BLaER1 treated with 17β-estradiol and CSF1 and Interleukin-3, amounts not matched to agents 10 nM and 100 nM (cell line): ENCODE measurements around the gene TREML4.

Source experiments
- H3K27ac ChIP-seq, 11 experiments: shearing (Covaris generic); formaldehyde crosslinking; 2 replicates each; pipeline ENCODE4 v1.8.1; 2022
- H3K27me3 ChIP-seq, 11 experiments: shearing (Covaris generic); formaldehyde crosslinking; 2 replicates each; pipeline ENCODE4 v1.8.1; 2022
- H3K36me3 ChIP-seq, 11 experiments: shearing (Covaris generic); formaldehyde crosslinking; 2 replicates each; pipeline ENCODE4 v1.8.1; 2022
- H3K4me1 ChIP-seq, 10 experiments: shearing (Covaris generic); formaldehyde crosslinking; 2 replicates each; pipeline ENCODE4 v1.8.1; 2022
- H3K4me2 ChIP-seq, 11 experiments: shearing (Covaris generic); formaldehyde crosslinking; 2 replicates each; pipeline ENCODE4 v1.8.1; 2022
- H3K4me3 ChIP-seq, 10 experiments: shearing (Covaris generic); formaldehyde crosslinking; 2 replicates each; pipeline ENCODE4 v1.8.1; 2022
- H3K9ac ChIP-seq, 11 experiments: shearing (Covaris generic); formaldehyde crosslinking; 2 replicates each; pipeline ENCODE4 v1.8.1; 2022
- H3K9me3 ChIP-seq, 11 experiments: shearing (Covaris generic); formaldehyde crosslinking; replicated peaks in 1 of 11; 2 replicates each; pipeline ENCODE4 v1.8.1; 2022
- H4K20me1 ChIP-seq, 11 experiments: shearing (Covaris generic); formaldehyde crosslinking; 2 replicates each; pipeline ENCODE4 v1.8.1; 2022
- Cebpa-rat ChIP-seq, 11 experiments: shearing (Covaris generic); IDR thresholded peaks; 2 replicates each; pipeline ENCODE4 v1.8.1; 2022

Gene TREML4

DNA sequence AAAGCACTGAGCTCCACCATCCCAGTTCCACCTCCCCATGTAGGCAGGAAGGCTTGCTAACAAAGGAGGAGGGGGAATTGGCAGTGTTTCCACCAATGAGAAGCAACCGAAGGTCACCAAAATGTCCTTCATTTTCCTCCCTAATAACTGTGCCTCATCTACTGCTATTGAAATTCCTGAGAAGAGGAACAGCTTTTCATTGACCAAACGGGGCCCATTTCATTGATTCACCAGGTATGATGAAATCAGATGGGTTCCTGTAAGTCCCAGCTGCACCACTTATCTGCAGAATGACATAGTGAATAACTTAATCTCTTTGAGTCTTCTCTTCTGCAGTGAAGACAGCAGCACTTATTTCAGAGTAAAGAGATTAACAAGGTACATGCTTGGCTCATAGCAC, 41.0 kb downstream of the TREML4 start:
- H3K4me2 ChIP-seq = peak overlapping the region in 4 of 11 experiments; percentile 1 to 34 (median 9); a peak in 4 of 22 replicates
- H4K20me1 ChIP-seq = no peaks in the 10 kb centered on the region
- H3K9me3 ChIP-seq = peaks cover 0 to under 1% (median 0%) of the 10 kb centered on the region in 11 experiments; a peak in 2 of 22 replicates
- peaks cover 0 to 5% (median 0%) of the 10 kb centered on the region in 11 experiments; a peak in 1 of 22 replicates for H3K36me3 ChIP-seq
- H3K9ac ChIP-seq = no peak overlapping the region
- no peak overlapping the region for H3K4me3 ChIP-seq
- H3K4me1 ChIP-seq = peaks cover 11 to 54% (median 28%) of the 10 kb centered on the region in 10 experiments
- no peak overlapping the region for H3K27ac ChIP-seq
- H3K27me3 ChIP-seq = no peaks in the 10 kb centered on the region
- no peak for TF ChIP-seq Cebpa-rat (IDR thresholded peaks at IDR 0.05)

DNA sequence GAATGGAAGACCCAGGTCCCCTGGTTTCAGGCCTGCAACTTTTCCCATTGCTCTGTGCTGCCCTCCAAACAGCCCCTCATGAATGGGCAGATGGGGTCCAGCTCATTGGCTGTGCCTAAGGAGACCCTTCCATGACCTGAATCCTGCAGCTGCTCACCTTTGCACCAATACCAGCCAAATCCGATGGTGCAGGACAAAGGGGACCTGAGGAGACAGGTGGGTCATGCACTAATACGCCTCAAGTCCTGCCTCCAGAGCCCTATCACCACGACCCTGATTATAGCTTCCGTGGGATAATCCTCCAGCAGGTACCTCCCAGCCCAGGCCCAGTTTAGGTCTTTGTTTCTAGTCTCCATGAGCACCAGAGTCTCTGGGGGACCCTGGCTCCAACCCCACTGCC, 41.6 kb downstream of the TREML4 start:
- H3K9me3 ChIP-seq = no peaks in the 10 kb centered on the region; a peak in 1 of 22 replicates

DNA sequence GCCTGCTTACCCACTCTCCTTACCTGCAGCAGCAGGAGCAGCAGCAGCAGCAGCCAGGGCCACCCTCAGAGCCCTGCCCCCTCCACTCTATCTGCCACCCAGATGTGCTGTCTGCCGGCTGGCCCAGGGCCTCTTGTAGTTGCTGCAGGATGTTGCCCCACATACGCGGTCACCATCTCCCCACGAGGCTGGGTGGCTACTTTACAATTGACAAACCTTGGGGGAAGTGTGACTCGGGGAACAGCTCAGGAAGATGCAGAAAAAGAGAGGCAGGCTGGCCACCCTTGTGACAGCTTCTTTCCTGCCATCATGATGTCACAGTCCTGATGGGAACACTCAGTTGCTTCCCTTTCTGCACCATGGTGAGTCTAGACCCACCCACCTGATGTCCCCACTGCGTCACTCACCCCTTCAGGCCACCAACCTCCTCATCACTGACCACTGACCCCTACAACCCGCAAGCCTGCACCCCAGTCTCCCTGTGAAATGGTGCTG, 43.8 kb downstream of the TREML4 start:
- Histone ChIP-seq H3K27ac (peak overlapping the region; percentile 8 to 73 (median 52); a peak in 17 of 22 replicates), H4K20me1 (no peaks in the 10 kb centered on the region; a peak in 1 of 22 replicates), H3K36me3 (peaks cover 0 to 13% (median 0%) of the 10 kb centered on the region in 11 experiments; a peak in 4 of 22 replicates), H3K27me3 (no peaks in the 10 kb centered on the region), H3K9me3 (no peaks in the 10 kb centered on the region), H3K4me2 (peak overlapping the region; percentile 11 to 89 (median 76); a peak in 21 of 22 replicates), H3K4me1 (peaks cover 11 to 82% (median 54%) of the 10 kb centered on the region in 10 experiments), H3K4me3 (peak overlapping the region in 2 of 10 experiments; percentile 23 to 39; a peak in 3 of 20 replicates), H3K9ac (peak overlapping the region in 6 of 11 experiments; percentile 10 to 40 (median 32); a peak in 4 of 22 replicates)
- TF ChIP-seq Cebpa-rat (IDR thresholded peaks at IDR 0.05) = peak in 7 of 11 experiments; percentile 10 to 65 (median 55); a peak in 5 of 22 replicates

More for the DNA sequence above, 41.6 kb downstream of the TREML4 start:
- Histone ChIP-seq H3K4me2 (peak overlapping the region in 4 of 11 experiments; percentile 1 to 34 (median 9); a peak in 5 of 22 replicates), H3K27me3 (no peaks in the 10 kb centered on the region), H3K9ac (no peak overlapping the region), H4K20me1 (no peaks in the 10 kb centered on the region; a peak in 1 of 22 replicates), H3K4me3 (no peak overlapping the region), H3K36me3 (peaks cover 0 to 5% (median 0%) of the 10 kb centered on the region in 11 experiments; a peak in 1 of 22 replicates), H3K27ac (no peak overlapping the region), H3K4me1 (peaks cover 11 to 60% (median 33%) of the 10 kb centered on the region in 10 experiments)
- no peak for TF ChIP-seq Cebpa-rat (IDR thresholded peaks at IDR 0.05)

DNA sequence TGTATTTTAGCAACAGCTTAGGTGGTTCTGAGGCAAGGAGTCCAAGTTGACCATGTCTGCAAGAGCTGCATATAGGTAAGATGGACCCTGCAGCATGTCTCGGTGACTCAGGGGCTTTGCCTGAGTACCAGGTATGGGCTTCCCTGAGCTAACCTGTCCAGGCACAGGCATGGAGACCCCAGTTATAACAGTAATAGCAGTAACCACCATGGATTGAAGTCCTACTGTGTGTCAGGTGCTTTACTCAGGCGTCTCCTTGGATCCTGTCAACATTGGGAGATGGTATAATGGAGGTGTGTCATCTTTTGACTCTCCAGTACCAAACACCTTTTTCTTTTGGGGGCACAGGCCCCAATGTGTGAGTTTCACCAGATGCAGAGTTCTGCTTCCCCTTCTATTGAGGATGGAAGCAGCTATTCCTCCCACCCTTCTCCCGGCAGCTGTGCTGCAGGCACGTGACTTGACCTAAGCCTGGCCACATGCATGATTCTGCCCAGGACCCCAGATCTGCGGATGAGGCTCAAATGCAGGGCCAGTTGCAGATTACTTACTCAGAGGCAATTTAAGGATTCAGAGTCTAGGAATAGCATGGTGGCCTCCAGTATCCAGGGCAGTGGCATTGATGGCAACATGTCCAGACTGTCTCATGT, 44.6 kb downstream of the TREML4 start:
- H3K4me1 ChIP-seq = peaks cover 11 to 90% (median 62%) of the 10 kb centered on the region in 10 experiments
- TF ChIP-seq Cebpa-rat (IDR thresholded peaks at IDR 0.05) = no peak
- H3K9me3 ChIP-seq = no peaks in the 10 kb centered on the region
- H3K27me3 ChIP-seq = no peaks in the 10 kb centered on the region
- peak overlapping the region; percentile 11 to 89 (median 76); a peak in 20 of 22 replicates for H3K4me2 ChIP-seq
- H3K4me3 ChIP-seq = no peak overlapping the region
- H3K9ac ChIP-seq = no peak overlapping the region
- peaks cover 0 to 16% (median 0%) of the 10 kb centered on the region in 11 experiments; a peak in 4 of 22 replicates for H3K36me3 ChIP-seq
- H4K20me1 ChIP-seq = no peaks in the 10 kb centered on the region; a peak in 1 of 22 replicates
- H3K27ac ChIP-seq = peak overlapping the region; percentile 8 to 73 (median 49); a peak in 16 of 22 replicates

DNA sequence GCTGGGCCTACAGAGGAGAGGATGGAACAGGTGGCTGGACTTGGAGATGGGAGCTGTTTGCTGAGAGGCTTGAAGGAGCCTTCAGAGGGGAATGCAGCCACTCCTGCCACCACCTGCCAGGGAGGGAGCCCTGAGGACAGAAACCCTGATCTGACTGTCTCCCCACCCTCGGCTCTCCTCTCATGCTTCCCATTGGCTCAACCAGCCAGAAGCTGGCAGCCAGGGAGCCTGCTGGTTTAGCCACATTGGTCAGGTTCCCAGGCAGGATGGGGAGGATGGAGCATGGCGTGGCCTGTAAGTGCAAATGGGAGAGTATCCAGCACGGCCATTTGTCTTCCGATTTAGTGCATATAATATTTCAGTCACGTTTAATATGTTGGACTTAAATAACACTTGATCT, 45.6 kb downstream of the TREML4 start:
- Histone ChIP-seq H3K9ac (peak overlapping the region in 1 of 11 experiments; percentile 35; a peak in 1 of 22 replicates), H3K36me3 (peaks cover 0 to 16% (median 0%) of the 10 kb centered on the region in 11 experiments; a peak in 4 of 22 replicates), H3K4me3 (no peak overlapping the region), H3K4me1 (peaks cover 11 to 97% (median 72%) of the 10 kb centered on the region in 10 experiments), H3K27ac (peak overlapping the region in 4 of 11 experiments; percentile 37 to 73 (median 62); a peak in 8 of 22 replicates), H3K4me2 (peak overlapping the region in 6 of 11 experiments; percentile 23 to 89 (median 84); a peak in 9 of 22 replicates), H4K20me1 (no peaks in the 10 kb centered on the region; a peak in 1 of 22 replicates), H3K9me3 (no peaks in the 10 kb centered on the region), H3K27me3 (no peaks in the 10 kb centered on the region)
- no peak for TF ChIP-seq Cebpa-rat (IDR thresholded peaks at IDR 0.05)

DNA sequence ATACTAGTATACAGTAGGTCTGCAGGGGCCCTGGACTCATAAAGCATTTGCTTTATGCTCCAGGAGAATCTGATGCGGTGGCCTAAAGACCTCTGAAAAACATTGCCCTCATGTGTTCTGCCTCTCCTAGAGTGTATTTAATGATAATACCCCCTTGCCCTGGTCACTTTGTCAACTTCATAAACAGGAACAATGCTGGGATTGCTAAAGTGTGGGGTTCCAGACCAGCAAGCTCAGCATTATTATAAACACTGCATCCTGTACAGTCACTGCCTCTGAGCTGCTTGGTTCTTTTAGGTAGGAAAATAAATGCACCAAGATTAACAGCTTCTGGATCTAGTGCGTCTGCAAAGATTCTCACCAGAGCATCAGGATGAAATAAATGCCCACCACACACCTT, 46.1 kb downstream of the TREML4 start:
- no peak overlapping the region for H3K4me3 ChIP-seq
- no peaks in the 10 kb centered on the region for H3K27me3 ChIP-seq
- H3K4me2 ChIP-seq = peak overlapping the region in 7 of 11 experiments; percentile 23 to 89 (median 84); a peak in 12 of 22 replicates
- H4K20me1 ChIP-seq = no peaks in the 10 kb centered on the region; a peak in 1 of 22 replicates
- H3K27ac ChIP-seq = peak overlapping the region in 4 of 11 experiments; percentile 37 to 73 (median 62); a peak in 8 of 22 replicates
- peaks cover 13 to 97% (median 77%) of the 10 kb centered on the region in 10 experiments for H3K4me1 ChIP-seq
- peaks cover 0 to 16% (median 0%) of the 10 kb centered on the region in 11 experiments; a peak in 4 of 22 replicates for H3K36me3 ChIP-seq
- TF ChIP-seq Cebpa-rat (IDR thresholded peaks at IDR 0.05) = no peak
- H3K9me3 ChIP-seq = no peaks in the 10 kb centered on the region
- peak overlapping the region in 2 of 11 experiments; percentile 33 to 35; a peak in 3 of 22 replicates for H3K9ac ChIP-seq

DNA sequence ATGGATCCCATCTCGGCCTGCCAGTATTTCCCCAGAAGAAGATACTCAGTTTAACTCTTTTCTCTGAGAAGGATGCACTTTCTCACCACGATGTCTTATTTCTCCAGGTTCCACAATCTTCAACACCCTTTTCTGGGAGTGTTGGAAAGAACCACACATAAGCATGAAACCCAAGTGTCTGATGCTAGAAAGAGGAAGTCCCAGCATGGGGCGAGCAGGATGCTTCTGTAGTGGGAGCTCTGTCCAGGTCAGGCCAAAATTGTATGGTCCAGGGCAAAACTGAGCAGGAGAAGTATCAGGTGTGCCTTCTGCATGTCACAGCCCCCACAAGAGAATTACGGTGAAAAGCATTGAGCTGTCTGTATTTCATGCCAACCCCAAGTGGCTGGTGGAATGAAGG, 47.3 kb downstream of the TREML4 start:
- Histone ChIP-seq H3K4me3 (no peak overlapping the region), H3K27me3 (no peaks in the 10 kb centered on the region), H3K9me3 (no peaks in the 10 kb centered on the region), H3K4me1 (peaks cover 13 to 100% (median 83%) of the 10 kb centered on the region in 10 experiments), H3K9ac (no peak overlapping the region), H3K27ac (peak overlapping the region in 1 of 11 experiments; percentile 60; a peak in 1 of 22 replicates), H3K4me2 (peak overlapping the region in 6 of 11 experiments; percentile 23 to 89 (median 84); a peak in 11 of 22 replicates), H4K20me1 (no peaks in the 10 kb centered on the region; a peak in 1 of 22 replicates), H3K36me3 (peaks cover 0 to 16% (median 0%) of the 10 kb centered on the region in 11 experiments; a peak in 4 of 22 replicates)
- no peak for TF ChIP-seq Cebpa-rat (IDR thresholded peaks at IDR 0.05)

DNA sequence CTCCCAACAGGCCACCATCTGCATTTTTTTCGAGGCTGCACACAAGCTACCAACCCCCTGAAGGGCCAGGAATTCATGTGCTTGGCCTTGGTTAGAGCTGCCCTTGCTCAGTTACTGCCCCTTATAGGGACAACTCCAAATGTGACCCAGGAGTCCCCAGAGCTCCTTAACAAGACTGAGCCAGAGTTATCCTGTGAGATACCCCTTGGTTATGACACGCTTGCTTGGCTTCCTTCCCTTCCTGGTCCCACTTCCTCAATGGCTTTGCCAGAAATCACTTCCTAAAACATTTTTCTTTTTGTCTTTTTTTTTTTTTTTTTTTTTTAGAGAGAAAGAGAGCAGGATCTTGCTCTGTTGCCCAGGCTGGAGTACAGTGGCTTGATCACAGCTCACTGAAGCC, 49.5 kb downstream of the TREML4 start:
- H3K27ac ChIP-seq = peak overlapping the region in 3 of 11 experiments; percentile 16 to 41 (median 28); a peak in 4 of 22 replicates
- H3K9me3 ChIP-seq = peaks cover 0 to 10% (median 0%) of the 10 kb centered on the region in 11 experiments; a peak in 4 of 22 replicates
- H4K20me1 ChIP-seq = no peaks in the 10 kb centered on the region; a peak in 1 of 22 replicates
- no peaks in the 10 kb centered on the region for H3K27me3 ChIP-seq
- TF ChIP-seq Cebpa-rat (IDR thresholded peaks at IDR 0.05) = no peak
- peak overlapping the region in 10 of 11 experiments; percentile 5 to 89 (median 78); a peak in 16 of 22 replicates for H3K4me2 ChIP-seq
- H3K36me3 ChIP-seq = peaks cover 0 to 31% (median 0%) of the 10 kb centered on the region in 11 experiments; a peak in 7 of 22 replicates
- peaks cover 0 to 100% (median 75%) of the 10 kb centered on the region in 10 experiments; a peak in 18 of 20 replicates for H3K4me1 ChIP-seq
- H3K4me3 ChIP-seq = peak overlapping the region in 1 of 10 experiments; percentile 24; a peak in 1 of 20 replicates
- peak overlapping the region in 1 of 11 experiments; percentile 9; a peak in 1 of 22 replicates for H3K9ac ChIP-seq
